ENCODE measurements around the gene MYH15. TPM values are rescaled to one million over a fixed set of nuclear protein-coding genes. Genes with fewer than 3 reads are reported as not detected.

Gene MYH15
- total and polyA plus RNA-seq, 2 donors, result 0.10 to 1.2 TPM

GRCh38 chr3:108412121-108412750, 98.2 kb downstream of the MYH15 start:
- Histone ChIP-seq H3K36me3 (ENCODE audit: insufficient read depth) (no peaks in the 10 kb centered on the region), H3K4me1 (ENCODE audit: insufficient read depth) (no peaks in the 10 kb centered on the region), H3K4me3 (ENCODE audit: low read depth, low read length) (no peak overlapping the region), H3K27ac (ENCODE audit: low read depth) (no peak overlapping the region)
- 90% methylated on average over 6 of the region's 6 CpGs for WGBS
- no peak for DNase-seq (ENCODE audit: extremely low spot score)

DNA sequence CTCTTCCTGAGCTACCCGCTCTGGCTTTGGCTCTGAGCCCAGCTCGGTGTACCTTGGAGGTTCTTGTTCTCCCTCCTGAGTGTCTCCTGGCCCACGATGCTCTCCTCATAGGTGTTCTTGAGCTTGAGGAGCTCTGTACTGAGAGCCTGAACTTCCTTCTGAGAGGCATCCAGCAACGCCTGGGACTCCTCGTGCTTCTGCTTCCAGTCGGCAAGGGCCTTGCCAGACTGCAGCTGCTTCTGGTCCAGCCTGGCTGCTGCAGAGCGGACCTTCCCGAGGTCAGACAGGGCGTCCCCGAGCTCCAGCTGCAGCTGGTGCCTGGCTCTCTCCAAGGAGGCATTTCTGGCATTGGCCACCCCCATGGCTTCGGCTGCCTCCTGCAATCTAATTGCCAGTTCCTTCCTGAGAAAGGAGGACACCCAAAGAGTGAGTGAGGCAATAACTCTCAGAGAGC, 99.8 kb downstream of the MYH15 start:
- WGBS, result 92% methylated on average over 11 of the region's 11 CpGs
- Histone ChIP-seq H3K4me3 (ENCODE audit: low read depth, low read length) (no peak overlapping the region), H3K27ac (ENCODE audit: low read depth) (no peak overlapping the region), H3K36me3 (ENCODE audit: insufficient read depth) (no peaks in the 10 kb centered on the region), H3K4me1 (ENCODE audit: insufficient read depth) (no peaks in the 10 kb centered on the region)
- no peak for DNase-seq (ENCODE audit: extremely low spot score)

DNA sequence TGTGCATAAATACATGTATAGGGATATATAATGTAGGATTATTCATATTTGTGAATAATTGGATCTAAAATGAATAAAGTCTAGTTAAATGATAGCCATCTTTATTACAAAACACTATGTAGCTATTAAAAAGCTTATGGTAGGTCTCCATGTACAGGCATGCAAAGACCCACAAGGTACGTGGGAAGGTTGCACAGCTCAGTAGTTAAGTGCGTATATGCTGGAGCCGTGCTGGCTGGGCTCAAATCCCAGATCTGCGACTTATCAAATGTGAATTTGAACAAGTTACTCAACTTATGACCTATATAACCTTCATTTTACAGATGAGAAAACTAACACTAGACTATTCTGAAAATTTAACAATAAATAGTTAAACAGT, 100.6 kb downstream of the MYH15 start:
- WGBS, result 84% methylated on average over 4 of the region's 4 CpGs
- H3K27ac ChIP-seq (ENCODE audit: low read depth), result no peak overlapping the region
- H3K36me3 ChIP-seq (ENCODE audit: insufficient read depth), result no peaks in the 10 kb centered on the region
- no peak overlapping the region for H3K4me3 ChIP-seq (ENCODE audit: low read depth, low read length)
- no peak for DNase-seq (ENCODE audit: extremely low spot score)
- H3K4me1 ChIP-seq (ENCODE audit: insufficient read depth), result no peaks in the 10 kb centered on the region

DNA sequence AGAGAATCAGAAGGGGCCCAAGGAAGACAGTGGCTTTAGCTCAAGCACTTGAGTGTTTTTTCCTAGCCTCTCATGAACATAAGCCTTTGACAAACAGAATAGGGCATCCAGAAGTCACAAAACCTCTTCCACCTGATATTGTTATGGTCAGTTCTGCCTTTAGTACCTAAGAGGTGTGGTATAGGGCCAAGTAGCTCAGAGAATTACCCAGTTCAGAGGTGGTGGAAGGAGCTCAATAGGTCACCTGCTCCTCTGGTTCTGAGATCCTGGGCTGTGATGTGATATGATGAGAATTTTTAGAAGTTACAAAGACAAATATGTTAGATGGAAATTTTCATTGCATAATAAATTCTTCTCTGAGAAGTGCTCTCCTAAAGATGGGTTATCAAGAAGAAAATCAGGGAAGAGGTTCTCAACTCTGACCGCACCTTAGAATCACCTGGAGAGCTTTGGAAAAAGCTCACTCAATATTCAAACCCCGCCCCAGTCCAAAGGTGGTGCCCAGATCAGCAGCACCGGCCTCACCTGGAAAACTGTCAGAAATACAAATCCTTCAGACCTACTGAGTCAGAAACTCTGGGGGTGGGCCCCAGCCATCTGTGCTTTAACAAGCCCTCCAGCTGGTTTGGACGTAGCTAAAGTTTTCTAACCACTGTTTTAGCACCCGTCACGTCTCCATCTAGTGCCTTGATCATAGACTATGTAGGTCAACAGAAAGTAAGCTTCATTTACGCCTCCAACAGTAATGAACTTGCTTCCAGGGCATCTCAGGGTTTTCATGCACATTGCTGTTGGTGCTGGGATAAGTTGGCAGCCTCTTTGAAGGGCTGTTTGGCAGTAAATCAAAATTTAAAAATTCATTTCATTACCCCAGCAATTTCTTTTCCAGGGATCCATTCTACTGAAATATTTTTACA, 101.3 kb downstream of the MYH15 start:
- WGBS, result 91% methylated on average over 7 of the region's 7 CpGs
- Histone ChIP-seq H3K4me3 (ENCODE audit: low read depth, low read length) (no peak overlapping the region), H3K4me1 (ENCODE audit: insufficient read depth) (no peaks in the 10 kb centered on the region), H3K27ac (ENCODE audit: low read depth) (no peak overlapping the region), H3K36me3 (ENCODE audit: insufficient read depth) (no peaks in the 10 kb centered on the region)
- DNase-seq (ENCODE audit: extremely low spot score), result no peak

DNA sequence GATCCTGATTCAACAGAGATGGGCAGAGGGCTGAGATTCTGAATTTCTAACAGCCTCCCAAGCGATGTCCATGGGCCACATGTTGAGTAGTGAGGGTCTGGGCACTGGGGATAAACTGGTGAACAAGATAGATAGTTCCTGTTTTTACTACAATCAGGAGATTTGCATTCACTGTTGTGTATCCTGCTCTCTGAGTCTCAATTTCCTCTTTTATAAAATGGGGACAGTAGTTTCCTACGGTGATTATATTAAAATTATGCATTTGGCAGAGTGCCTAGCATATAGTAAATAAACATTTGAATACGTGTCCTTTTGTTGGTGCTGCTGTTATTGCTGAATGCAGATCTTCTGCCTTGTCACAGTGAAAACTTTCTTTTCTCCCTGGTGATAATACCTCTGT, 102.5 kb downstream of the MYH15 start:
- 53% methylated on average over 3 of the region's 3 CpGs for WGBS
- DNase-seq (ENCODE audit: extremely low spot score), result no peak
- no peak overlapping the region for H3K4me3 ChIP-seq (ENCODE audit: low read depth, low read length)
- no peaks in the 10 kb centered on the region for H3K4me1 ChIP-seq (ENCODE audit: insufficient read depth)
- H3K27ac ChIP-seq (ENCODE audit: low read depth), result no peak overlapping the region
- no peaks in the 10 kb centered on the region for H3K36me3 ChIP-seq (ENCODE audit: insufficient read depth)

- no peak overlapping the region for H3K4me3 ChIP-seq (ENCODE audit: low read depth, low read length)
- H3K4me1 ChIP-seq (ENCODE audit: insufficient read depth), result no peaks in the 10 kb centered on the region
- 36% methylated on average over 7 of the region's 7 CpGs for WGBS
- H3K36me3 ChIP-seq (ENCODE audit: insufficient read depth), result no peaks in the 10 kb centered on the region
- DNase-seq (ENCODE audit: extremely low spot score), result peak; percentile 32
- no peak overlapping the region for H3K27ac ChIP-seq (ENCODE audit: low read depth)
Observed at GRCh38 chr3:108406661-108407206, 103.7 kb downstream of the MYH15 start.

DNA sequence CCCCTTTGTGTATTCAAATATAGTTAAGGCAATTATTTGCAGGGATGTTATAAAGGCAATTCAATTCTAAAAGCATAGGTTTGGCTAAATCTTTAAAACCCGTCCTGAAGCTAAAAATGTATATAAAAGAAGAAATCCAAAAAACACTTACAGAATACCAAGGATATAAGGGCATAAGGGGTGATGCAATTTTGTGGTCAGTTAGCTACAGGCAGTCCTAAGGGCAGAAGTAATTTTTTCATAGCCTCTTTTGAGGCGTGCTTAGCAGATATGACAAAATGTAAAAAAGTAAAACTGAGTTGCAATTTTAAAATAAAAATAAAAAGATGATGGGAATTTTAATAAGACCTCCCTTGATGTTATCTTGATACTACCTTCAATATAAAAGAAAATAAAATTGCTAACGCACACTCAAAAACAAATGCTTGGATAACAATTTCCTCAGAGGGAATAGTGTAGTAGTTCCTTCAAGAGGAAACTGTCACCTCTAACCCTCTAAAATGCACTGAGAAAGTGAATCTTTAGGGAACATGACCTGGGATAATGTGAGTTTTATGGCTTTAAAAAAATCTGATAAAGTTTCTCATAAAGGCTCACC, 104.2 kb downstream of the MYH15 start:
- Histone ChIP-seq H3K4me3 (ENCODE audit: low read depth, low read length) (no peak overlapping the region), H3K4me1 (ENCODE audit: insufficient read depth) (no peaks in the 10 kb centered on the region), H3K27ac (ENCODE audit: low read depth) (no peak overlapping the region), H3K36me3 (ENCODE audit: insufficient read depth) (no peaks in the 10 kb centered on the region)
- WGBS, result 83% methylated on average over 3 of the region's 3 CpGs
- DNase-seq (ENCODE audit: extremely low spot score), result no peak

GRCh38 chr3:108404368-108404767, 106.0 kb downstream of the MYH15 start:
- no peaks in the 10 kb centered on the region for H3K4me1 ChIP-seq (ENCODE audit: insufficient read depth)
- H3K4me3 ChIP-seq (ENCODE audit: low read depth, low read length), result no peak overlapping the region
- WGBS, result 30% methylated on average over 2 of the region's 2 CpGs
- no peak overlapping the region for H3K27ac ChIP-seq (ENCODE audit: low read depth)
- no peak for DNase-seq (ENCODE audit: extremely low spot score)
- H3K36me3 ChIP-seq (ENCODE audit: insufficient read depth), result no peaks in the 10 kb centered on the region

- Histone ChIP-seq H3K36me3 (ENCODE audit: insufficient read depth) (no peaks in the 10 kb centered on the region), H3K4me3 (ENCODE audit: low read depth, low read length) (no peak overlapping the region), H3K27ac (ENCODE audit: low read depth) (no peak overlapping the region), H3K4me1 (ENCODE audit: insufficient read depth) (no peaks in the 10 kb centered on the region)
- no peak for DNase-seq (ENCODE audit: extremely low spot score)
- WGBS, result 53% methylated on average over 4 of the region's 4 CpGs
Observed at GRCh38 chr3:108403686-108404345, 106.6 kb downstream of the MYH15 start.

DNA sequence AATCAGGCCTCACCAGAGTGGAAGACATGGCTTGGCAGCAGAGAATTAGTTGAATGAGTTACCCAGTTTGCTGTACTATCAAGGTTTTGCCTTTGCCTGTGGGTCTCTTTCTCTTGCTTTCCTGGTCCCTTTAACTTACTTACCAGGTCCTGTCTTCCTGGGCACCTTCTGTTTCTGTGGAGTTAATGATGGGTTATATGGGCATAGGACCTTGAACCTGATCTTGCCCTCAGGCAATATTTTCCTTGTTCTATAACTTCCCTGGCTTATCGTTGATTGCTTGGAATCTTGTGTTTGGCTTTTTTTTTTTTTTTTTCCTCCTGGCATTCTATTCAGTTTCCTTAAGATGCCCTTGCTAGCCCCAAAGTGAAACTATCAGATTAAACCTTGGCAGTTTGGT, 107.2 kb downstream of the MYH15 start:
- Histone ChIP-seq H3K4me3 (ENCODE audit: low read depth, low read length) (no peak overlapping the region), H3K36me3 (ENCODE audit: insufficient read depth) (no peaks in the 10 kb centered on the region), H3K4me1 (ENCODE audit: insufficient read depth) (no peaks in the 10 kb centered on the region), H3K27ac (ENCODE audit: low read depth) (no peak overlapping the region)
- DNase-seq (ENCODE audit: extremely low spot score), result no peak
- WGBS, result 57% methylated on average over 1 of the region's 1 CpG

DNA sequence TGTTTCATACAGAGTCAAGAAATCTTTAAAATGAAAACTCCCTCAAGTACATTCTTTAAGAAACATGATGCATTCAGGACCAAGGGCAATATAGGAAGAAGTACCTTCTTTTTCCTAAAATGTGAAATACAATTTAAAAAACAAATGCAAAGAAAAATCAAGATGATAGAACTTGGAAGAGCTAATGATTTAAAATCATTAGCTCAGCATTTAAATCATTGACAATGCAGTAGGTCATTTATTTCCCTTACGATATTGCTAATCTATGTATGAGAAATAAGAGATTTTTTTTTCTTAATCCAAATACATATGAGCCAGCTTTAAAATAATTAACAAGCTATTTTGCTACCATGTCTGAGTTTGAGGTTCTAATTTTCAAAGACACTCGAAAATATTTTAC, 108.6 kb downstream of the MYH15 start:
- H3K27ac ChIP-seq (ENCODE audit: low read depth), result no peak overlapping the region
- WGBS, result 92% methylated on average over 2 of the region's 2 CpGs

DNA sequence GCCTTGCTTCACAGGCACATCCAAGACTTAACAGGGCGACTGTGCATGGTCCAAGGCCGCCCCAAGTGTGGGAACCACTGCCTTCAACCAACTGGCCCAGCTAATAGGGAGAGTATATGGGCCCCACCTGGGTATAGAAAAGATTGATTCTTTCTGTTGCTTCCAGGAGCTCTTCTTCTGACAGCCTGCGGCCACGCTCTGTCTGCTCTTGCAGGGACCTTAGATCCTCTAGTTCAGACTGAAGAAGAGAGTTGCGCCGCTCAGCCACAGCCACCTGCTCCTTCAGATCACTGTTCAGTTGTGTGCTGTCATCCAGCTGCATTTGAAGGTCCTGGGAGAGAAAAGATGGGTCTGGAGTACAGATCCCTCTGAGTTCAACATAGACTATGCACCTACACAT, 111.9 kb downstream of the MYH15 start:
- Histone ChIP-seq H3K4me1 (ENCODE audit: insufficient read depth) (no peaks in the 10 kb centered on the region), H3K36me3 (ENCODE audit: insufficient read depth) (no peaks in the 10 kb centered on the region), H3K4me3 (ENCODE audit: low read depth, low read length) (no peak overlapping the region), H3K27ac (ENCODE audit: low read depth) (no peak overlapping the region)
- WGBS, result 96% methylated on average over 6 of the region's 6 CpGs
- no peak for DNase-seq (ENCODE audit: extremely low spot score)

More for the DNA sequence above, 108.6 kb downstream of the MYH15 start:
- no peaks in the 10 kb centered on the region for H3K36me3 ChIP-seq (ENCODE audit: insufficient read depth)
- H3K4me1 ChIP-seq (ENCODE audit: insufficient read depth), result no peaks in the 10 kb centered on the region
- H3K4me3 ChIP-seq (ENCODE audit: low read depth, low read length), result no peak overlapping the region
- no peak for DNase-seq (ENCODE audit: extremely low spot score)

- 88% methylated on average over 1 of the region's 1 CpG for WGBS
- DNase-seq (ENCODE audit: extremely low spot score), result no peak
- no peaks in the 10 kb centered on the region for H3K36me3 ChIP-seq (ENCODE audit: insufficient read depth)
Observed at GRCh38 chr3:108396336-108396735, 114.1 kb downstream of the MYH15 start.

More at GRCh38 chr3:108396336-108396735, 114.1 kb downstream of the MYH15 start:
- Histone ChIP-seq H3K4me3 (ENCODE audit: low read depth, low read length) (no peak overlapping the region), H3K4me1 (ENCODE audit: insufficient read depth) (no peaks in the 10 kb centered on the region), H3K27ac (ENCODE audit: low read depth) (no peak overlapping the region)
